BE2C (cell line): ENCODE data around the gene KRT6B.

Source experiments
- DNase-seq: peaks from one replicate; pipeline ENCODE4 v3.0.0-alpha.2; 2020
- H3K27me3 ChIP-seq: fragments of 250-450 bp; sonication (Bioruptor Pico); 2 replicates; pipeline ENCODE4 v1.5.1; 2020; ENCODE audit warnings: mild to moderate bottlenecking
- H3K36me3 ChIP-seq: fragments of 250-450 bp; sonication (Bioruptor Pico); 2 replicates; pipeline ENCODE4 v1.5.1; 2020; ENCODE audit warnings: mild to moderate bottlenecking
- H3K4me1 ChIP-seq: fragments of 250-450 bp; sonication (Bioruptor Pico); 2 replicates; pipeline ENCODE4 v1.5.1; 2020
- H3K4me3 ChIP-seq: 2 replicates; pipeline ENCODE4 v1.5.1; 2011; ENCODE audit warnings: low read depth, low read length
- H3K9me3 ChIP-seq: fragments of 250-450 bp; sonication (Bioruptor Pico); 2 replicates; pipeline ENCODE4 v1.5.1; 2020
- TF ChIP-seq, protein P1 (sequence below): IDR thresholded peaks from 2 replicates; pipeline ENCODE4 v1.5.1; 2012; ENCODE audit warnings: mild to moderate bottlenecking, low read depth, low read length

KRT6B gene

DNA sequence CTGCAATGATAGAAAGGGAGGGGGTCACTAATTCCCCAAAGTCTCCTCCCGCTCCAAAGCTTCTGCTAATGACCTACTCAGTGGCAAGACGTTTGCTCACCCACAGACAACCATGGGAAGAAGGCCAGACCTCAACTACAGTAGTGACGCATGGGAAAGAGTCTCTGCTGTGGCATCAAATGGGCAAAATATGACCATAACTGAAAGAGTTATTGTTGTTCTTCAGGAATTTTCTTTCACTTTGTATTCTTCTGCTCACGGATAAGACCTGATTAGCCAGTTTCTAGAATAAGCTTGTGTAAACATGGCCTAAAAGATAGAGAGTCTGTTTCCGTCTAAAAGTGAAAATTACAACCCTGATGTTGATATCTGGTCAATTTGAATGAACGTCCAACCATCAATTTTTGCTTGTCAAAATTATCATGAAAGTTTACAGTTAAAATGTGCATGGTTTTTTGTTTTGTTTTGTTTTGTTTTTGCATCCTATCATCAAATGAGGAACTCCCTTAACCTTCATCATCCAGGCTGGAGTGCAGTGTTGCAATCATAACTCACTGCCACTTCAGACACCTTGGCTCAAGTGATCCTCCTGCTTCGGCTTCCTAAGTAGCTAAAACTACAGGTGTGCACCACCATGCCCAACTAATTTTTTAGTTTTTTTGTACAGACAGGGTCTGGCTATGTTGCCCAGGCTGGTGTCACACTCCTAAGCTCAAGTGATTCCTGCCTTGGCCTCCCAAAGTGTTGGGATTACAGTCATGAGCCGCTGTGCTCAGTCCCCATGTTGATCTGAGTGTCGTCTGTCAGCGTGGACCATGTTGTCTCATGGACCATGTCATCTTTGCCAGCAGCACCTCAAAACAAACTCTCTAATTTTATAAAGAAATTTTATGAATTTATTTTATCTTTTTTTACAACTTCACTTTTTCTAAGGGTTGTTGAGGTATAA is 7.0 kb downstream of the KRT6B start:
- no peaks in the 10 kb centered on the region for H3K36me3 ChIP-seq
- H3K27me3 ChIP-seq, result peaks cover 15% of the 10 kb centered on the region
- H3K9me3 ChIP-seq, result no peaks in the 10 kb centered on the region
- H3K4me1 ChIP-seq, result no peaks in the 10 kb centered on the region
- DNase-seq, result no peak
- H3K4me3 ChIP-seq, result no peak overlapping the region
- TF ChIP-seq, protein P1, sequence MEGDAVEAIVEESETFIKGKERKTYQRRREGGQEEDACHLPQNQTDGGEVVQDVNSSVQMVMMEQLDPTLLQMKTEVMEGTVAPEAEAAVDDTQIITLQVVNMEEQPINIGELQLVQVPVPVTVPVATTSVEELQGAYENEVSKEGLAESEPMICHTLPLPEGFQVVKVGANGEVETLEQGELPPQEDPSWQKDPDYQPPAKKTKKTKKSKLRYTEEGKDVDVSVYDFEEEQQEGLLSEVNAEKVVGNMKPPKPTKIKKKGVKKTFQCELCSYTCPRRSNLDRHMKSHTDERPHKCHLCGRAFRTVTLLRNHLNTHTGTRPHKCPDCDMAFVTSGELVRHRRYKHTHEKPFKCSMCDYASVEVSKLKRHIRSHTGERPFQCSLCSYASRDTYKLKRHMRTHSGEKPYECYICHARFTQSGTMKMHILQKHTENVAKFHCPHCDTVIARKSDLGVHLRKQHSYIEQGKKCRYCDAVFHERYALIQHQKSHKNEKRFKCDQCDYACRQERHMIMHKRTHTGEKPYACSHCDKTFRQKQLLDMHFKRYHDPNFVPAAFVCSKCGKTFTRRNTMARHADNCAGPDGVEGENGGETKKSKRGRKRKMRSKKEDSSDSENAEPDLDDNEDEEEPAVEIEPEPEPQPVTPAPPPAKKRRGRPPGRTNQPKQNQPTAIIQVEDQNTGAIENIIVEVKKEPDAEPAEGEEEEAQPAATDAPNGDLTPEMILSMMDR, result no peak

DNA sequence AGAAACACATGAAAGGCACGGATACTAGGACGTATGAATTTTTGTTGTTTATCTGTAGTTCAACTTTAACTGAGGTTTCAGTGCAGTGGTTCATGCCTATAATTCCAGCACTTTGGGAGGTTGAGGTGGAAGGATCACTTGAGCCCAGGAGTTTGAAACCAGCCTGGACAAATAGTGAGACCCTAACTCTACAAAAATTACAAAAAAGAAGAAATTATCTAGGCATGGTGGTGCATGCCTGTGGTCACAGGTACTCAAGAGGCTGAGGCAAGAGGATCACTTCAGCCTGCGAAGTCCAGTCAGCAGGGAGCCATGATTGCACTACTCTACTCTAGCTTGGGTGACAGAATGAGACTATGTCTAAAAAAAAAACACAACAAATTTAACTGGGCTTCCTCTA is 8.0 kb downstream of the KRT6B start:
- H3K9me3 ChIP-seq, result no peaks in the 10 kb centered on the region
- no peak overlapping the region for H3K4me3 ChIP-seq
- TF ChIP-seq, protein P1, result no peak
- no peak for DNase-seq
- H3K27me3 ChIP-seq, result peaks cover 15% of the 10 kb centered on the region
- no peaks in the 10 kb centered on the region for H3K36me3 ChIP-seq
- H3K4me1 ChIP-seq, result no peaks in the 10 kb centered on the region

DNA sequence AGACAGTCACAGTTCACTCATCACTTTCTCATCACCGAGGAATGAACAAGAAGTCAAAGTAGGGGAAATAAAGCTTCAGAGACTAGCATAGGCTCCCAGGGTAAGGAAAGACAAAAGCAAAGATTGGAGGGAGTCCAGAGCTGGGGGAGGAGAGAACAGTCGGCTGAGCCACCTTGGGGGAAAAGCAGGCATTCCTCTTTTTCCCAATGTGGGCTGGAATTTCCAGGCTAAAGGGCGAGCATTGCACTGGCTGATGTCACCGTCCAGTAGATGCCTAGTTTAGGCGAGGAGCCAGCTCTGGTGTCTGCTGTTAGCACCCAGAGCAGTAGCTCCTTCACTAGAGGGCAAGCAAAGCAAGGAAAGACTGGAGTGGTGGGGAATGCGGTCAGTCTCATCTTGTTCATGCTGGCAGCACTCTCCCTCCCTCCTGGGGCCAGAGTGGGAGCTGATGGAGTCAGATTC is 9.3 kb downstream of the KRT6B start:
- DNase-seq, result no peak
- H3K9me3 ChIP-seq, result no peaks in the 10 kb centered on the region

DNA sequence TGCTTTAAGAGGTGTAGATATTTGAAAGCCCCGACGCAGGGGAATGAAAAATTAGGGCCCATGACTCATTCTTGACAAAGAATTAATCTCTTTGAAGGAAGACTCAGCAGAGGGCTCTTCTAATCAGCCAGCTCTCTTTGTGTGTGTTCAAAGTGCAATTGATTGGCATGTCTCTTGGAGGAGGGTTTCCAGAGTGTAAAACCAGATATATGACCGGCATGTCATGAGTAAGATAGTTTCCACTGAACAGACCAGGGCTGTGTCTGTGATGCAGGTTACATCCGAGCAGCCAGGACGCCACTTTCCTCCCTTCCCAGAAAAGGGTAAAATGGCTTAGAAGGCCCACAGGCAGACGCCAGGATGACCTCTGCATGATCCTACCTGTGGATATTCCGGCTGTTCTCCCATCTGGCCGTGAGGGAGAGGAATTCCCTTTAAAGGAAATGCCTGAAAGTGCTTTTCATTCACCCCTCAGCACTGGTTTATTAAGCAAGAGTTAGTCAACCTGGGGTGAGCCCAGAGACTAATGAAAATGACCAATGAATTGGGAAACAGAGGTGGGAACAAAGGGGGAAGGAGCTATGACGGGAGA is 10.5 kb downstream of the KRT6B start:
- Histone ChIP-seq H3K4me3 (no peak overlapping the region), H3K27me3 (peaks cover 15% of the 10 kb centered on the region), H3K9me3 (no peaks in the 10 kb centered on the region), H3K4me1 (no peaks in the 10 kb centered on the region), H3K36me3 (no peaks in the 10 kb centered on the region)
- no peak for DNase-seq
- TF ChIP-seq, protein P1, result no peak

More for the DNA sequence above, 9.3 kb downstream of the KRT6B start:
- no peak overlapping the region for H3K4me3 ChIP-seq
- peaks cover 15% of the 10 kb centered on the region for H3K27me3 ChIP-seq
- no peaks in the 10 kb centered on the region for H3K4me1 ChIP-seq
- H3K36me3 ChIP-seq, result no peaks in the 10 kb centered on the region
- TF ChIP-seq, protein P1, result no peak

DNA sequence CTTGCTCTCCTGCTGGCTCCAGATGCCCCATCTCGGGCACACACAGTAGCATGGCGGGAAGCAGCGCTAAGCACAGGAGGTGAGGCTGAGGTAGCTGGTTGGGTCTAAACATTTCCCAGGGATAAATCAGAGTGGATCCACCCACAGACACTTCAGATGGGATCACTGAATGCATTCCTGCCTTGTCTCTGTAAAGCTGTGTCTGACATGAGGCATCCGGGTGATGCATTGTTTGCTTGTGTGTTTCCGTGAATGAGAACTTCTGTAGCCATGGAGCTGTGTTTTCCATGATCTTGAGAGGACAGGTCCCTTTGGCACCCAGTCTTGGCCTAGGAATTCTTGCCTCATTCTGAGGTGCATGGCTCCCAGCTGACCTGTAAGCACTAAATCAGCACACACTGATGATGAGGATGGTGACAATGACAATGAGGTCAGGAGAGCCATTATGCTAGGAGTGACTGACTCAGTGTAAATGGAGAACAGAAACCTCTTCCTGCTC is 11.1 kb downstream of the KRT6B start:
- no peaks in the 10 kb centered on the region for H3K9me3 ChIP-seq
- H3K4me3 ChIP-seq, result no peak overlapping the region
- TF ChIP-seq, protein P1, result no peak
- no peaks in the 10 kb centered on the region for H3K4me1 ChIP-seq
- H3K27me3 ChIP-seq, result peaks cover 15% of the 10 kb centered on the region
- H3K36me3 ChIP-seq, result no peaks in the 10 kb centered on the region
- DNase-seq, result no peak
